ENCODE results near the gene TAS2R16. TPM values are rescaled to one million over a fixed set of nuclear protein-coding genes. Genes with fewer than 3 reads are reported as not detected.

TAS2R16 gene, protein sequence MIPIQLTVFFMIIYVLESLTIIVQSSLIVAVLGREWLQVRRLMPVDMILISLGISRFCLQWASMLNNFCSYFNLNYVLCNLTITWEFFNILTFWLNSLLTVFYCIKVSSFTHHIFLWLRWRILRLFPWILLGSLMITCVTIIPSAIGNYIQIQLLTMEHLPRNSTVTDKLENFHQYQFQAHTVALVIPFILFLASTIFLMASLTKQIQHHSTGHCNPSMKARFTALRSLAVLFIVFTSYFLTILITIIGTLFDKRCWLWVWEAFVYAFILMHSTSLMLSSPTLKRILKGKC
- total RNA-seq, result not detected

DNA sequence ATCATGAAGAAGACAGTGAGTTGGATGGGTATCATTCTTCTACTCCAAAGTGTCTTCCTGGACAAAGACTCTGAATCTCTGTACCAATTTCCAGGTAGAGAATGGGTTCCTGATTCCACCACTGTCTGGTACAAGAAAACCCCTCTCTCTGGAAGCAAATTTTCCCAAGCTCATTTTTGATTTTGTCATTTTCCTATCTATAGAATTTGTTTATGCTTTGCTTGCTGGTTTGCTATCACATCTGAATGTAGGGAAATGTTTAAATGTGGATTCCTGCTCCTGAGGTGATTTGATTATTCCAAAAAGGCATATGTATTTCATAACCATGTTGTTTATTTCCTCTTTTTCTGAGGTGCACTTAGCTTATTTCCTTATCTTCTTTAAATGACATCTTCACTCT is at the start of gene TAS2R16:
TSS of gene TAS2R16 (minus strand) at position 101 of the 400 bp plus-strand sequence. CDS start at position 35, 66 bp downstream.
- Mint-ChIP-seq H3K36me3 (ENCODE audit: insufficient read depth) (no peaks in the 10 kb centered on the region), H3K9me3 (peaks cover 17% of the 10 kb centered on the region)
- no peak for ATAC-seq

DNA sequence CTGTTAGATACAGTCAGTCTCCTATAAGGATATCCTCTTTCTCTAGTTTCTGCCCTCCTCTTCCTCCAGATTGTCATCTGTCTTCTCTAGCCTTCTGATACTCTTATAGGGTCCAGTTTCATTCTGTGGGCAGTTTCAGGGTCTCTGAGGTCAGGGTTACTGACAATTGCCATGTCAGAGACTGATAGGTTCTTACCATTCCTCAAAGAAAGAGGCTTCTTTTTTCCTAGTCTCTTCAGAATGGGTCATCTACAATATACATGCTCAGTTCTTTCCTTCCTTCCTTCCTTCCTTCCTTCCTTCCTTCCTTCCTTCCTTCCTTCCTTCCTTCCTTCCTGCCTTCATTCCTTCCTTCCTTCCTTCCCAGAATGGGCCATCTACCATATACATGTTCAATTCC is 48.1 kb upstream of the TAS2R16 start:
- no peaks in the 10 kb centered on the region for H3K27me3 Mint-ChIP-seq (ENCODE audit: low read depth)

More for the DNA sequence above, at the start of gene TAS2R16:
- DNase-seq, result no peak
- Mint-ChIP-seq H3K27me3 (ENCODE audit: low read depth) (no peaks in the 10 kb centered on the region), H3K4me3 (no peak within 1 kb of the TSS), H3K4me1 (ENCODE audit: low read depth) (no peaks in the 10 kb centered on the region)

DNA sequence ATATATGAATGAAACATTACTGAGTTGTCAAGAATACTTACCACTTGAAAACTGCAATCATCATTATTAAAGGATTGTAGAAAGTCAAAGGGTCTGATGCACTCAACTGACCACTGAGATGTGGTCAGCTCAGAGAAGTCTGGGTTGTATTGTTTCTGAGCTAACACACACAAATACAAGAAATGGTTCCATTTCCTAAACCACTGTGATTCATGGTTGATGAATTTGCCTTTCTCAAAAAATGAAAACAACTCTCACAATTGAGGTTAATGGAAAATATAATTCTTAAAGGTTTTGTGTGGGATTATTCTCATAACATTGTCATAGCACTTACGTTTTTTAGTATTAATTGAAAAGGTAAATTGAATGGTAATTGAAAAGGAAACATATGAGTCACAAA is 45.6 kb upstream of the TAS2R16 start:
- ATAC-seq, result no peak
- H3K4me1 Mint-ChIP-seq (ENCODE audit: low read depth), result no peaks in the 10 kb centered on the region
- H3K9me3 Mint-ChIP-seq, result peaks cover 6% of the 10 kb centered on the region
- H3K4me3 Mint-ChIP-seq, result no peak overlapping the region
- H3K36me3 Mint-ChIP-seq (ENCODE audit: insufficient read depth), result no peaks in the 10 kb centered on the region
- H3K27me3 Mint-ChIP-seq (ENCODE audit: low read depth), result no peaks in the 10 kb centered on the region
- no peak for DNase-seq

More for the DNA sequence above, 48.1 kb upstream of the TAS2R16 start:
- no peak for DNase-seq
- ATAC-seq, result no peak
- H3K9me3 Mint-ChIP-seq, result peaks cover 15% of the 10 kb centered on the region
- H3K36me3 Mint-ChIP-seq (ENCODE audit: insufficient read depth), result no peaks in the 10 kb centered on the region
- no peak overlapping the region for H3K4me3 Mint-ChIP-seq
- H3K4me1 Mint-ChIP-seq (ENCODE audit: low read depth), result no peaks in the 10 kb centered on the region

DNA sequence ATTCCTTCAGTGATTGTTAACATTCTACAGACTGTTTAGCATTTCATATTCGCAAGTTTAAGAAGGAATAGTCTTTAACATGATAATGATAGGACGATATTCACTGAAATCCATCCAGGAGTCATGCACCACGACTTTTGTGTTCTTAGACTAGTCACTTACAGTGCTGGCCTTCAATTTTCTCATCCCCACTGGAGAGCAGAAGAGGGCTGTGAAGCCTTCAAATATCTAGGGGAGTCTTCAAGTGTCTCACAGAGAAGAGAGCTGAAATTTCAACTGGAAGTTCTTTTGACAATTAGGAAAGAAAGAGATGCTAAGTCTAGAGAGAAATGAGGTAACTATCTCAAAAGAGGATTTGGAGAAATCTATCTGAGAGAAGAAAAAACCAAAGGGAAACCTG is 43.8 kb upstream of the TAS2R16 start:
- Mint-ChIP-seq H3K4me3 (no peak overlapping the region), H3K9me3 (peaks cover 3% of the 10 kb centered on the region), H3K27me3 (ENCODE audit: low read depth) (no peaks in the 10 kb centered on the region), H3K4me1 (ENCODE audit: low read depth) (no peaks in the 10 kb centered on the region), H3K36me3 (ENCODE audit: insufficient read depth) (no peaks in the 10 kb centered on the region)
- ATAC-seq (no peak), DNase-seq (no peak)

DNA sequence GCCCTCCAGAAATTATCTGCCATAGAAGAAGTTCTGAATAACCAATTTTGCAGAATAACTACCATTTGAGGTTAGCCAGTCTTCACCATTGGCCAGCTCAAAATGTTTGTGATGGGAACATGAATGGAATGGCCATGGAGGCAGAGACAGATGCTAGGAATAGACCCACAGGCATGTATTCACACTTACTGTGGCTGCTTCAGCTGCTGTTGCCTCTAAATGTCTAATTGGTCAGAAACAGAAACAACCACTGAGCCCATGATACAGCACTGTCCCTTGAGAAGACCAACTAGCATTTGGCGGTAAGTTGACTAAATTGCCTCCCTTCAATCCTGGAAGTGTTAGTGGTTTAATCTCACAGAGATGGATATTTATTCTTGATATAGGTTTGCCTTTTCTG is 38.6 kb upstream of the TAS2R16 start:
- Mint-ChIP-seq H3K4me1 (ENCODE audit: low read depth) (no peaks in the 10 kb centered on the region), H3K36me3 (ENCODE audit: insufficient read depth) (no peaks in the 10 kb centered on the region), H3K9me3 (peaks cover 12% of the 10 kb centered on the region), H3K27me3 (ENCODE audit: low read depth) (no peaks in the 10 kb centered on the region), H3K4me3 (no peak overlapping the region)
- DNase-seq (no peak), ATAC-seq (no peak)

DNA sequence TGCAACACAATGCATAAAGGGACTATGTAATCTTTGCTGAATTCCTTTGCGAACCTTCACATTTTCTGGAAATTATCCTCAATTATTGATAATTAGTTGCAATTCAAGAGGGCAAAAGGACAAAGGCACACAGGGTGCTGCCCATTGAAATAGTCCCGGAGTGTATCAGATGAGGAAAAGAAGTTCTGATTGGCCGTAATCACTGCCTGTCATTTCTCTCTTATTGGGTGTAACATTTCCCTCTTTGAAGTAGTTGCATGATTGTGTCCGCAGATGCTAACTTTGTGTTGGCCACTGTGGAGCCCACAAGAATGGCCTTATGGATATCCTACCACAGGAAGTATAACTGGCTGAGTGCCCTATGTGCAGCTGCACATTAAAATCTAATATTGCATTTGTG is 35.1 kb upstream of the TAS2R16 start:
- peaks cover 15% of the 10 kb centered on the region for H3K9me3 Mint-ChIP-seq
- no peaks in the 10 kb centered on the region for H3K36me3 Mint-ChIP-seq (ENCODE audit: insufficient read depth)
- DNase-seq, result no peak
- no peaks in the 10 kb centered on the region for H3K27me3 Mint-ChIP-seq (ENCODE audit: low read depth)
- no peak overlapping the region for H3K4me3 Mint-ChIP-seq
- ATAC-seq, result no peak
- no peaks in the 10 kb centered on the region for H3K4me1 Mint-ChIP-seq (ENCODE audit: low read depth)

DNA sequence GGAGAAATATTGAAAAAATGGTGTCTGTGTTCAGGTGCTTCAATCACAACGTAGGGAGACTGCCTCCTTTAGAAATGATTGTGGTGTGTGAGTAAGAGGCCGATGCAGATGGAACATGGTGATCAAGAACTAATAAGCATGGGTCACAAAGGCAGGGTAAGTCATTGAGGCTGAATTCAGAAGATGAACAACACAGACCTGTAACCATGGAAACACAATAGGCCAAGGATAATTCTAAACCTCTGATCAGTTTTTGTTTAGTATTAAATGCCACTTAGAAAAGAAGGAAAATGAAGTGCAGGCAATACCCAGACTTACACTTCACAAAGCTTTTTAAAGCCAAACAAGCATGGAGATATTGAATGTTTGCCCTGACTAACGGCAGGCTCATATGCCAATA is 32.8 kb upstream of the TAS2R16 start:
- DNase-seq (no peak), ATAC-seq (no peak)
- no peaks in the 10 kb centered on the region for H3K4me1 Mint-ChIP-seq (ENCODE audit: low read depth)
- H3K36me3 Mint-ChIP-seq (ENCODE audit: insufficient read depth), result no peaks in the 10 kb centered on the region
- no peak overlapping the region for H3K4me3 Mint-ChIP-seq
- peaks cover 10% of the 10 kb centered on the region for H3K9me3 Mint-ChIP-seq
- no peaks in the 10 kb centered on the region for H3K27me3 Mint-ChIP-seq (ENCODE audit: low read depth)

DNA sequence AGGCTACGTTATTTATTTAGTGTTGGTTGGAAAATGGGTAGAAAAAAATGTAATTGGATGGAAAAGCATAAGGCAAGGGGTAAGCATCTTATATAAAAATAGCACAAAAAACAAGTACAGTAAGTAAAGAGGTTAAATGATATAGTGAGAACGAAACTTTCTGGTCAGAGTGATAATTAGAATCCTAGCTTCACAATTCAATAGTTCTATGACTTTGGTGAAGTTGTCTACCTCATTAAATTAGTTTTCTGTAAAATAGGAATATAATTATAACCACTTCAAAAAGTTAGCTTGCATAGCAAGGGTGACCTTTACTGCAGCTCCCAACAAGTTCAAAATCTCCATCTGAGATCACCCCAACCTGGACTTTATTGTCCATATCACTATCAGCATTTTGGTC is 30.8 kb upstream of the TAS2R16 start:
- Mint-ChIP-seq H3K9me3 (peaks cover 14% of the 10 kb centered on the region), H3K27me3 (ENCODE audit: low read depth) (no peaks in the 10 kb centered on the region), H3K4me1 (ENCODE audit: low read depth) (no peaks in the 10 kb centered on the region), H3K4me3 (no peak overlapping the region), H3K36me3 (ENCODE audit: insufficient read depth) (no peaks in the 10 kb centered on the region)
- DNase-seq (no peak), ATAC-seq (no peak)

DNA sequence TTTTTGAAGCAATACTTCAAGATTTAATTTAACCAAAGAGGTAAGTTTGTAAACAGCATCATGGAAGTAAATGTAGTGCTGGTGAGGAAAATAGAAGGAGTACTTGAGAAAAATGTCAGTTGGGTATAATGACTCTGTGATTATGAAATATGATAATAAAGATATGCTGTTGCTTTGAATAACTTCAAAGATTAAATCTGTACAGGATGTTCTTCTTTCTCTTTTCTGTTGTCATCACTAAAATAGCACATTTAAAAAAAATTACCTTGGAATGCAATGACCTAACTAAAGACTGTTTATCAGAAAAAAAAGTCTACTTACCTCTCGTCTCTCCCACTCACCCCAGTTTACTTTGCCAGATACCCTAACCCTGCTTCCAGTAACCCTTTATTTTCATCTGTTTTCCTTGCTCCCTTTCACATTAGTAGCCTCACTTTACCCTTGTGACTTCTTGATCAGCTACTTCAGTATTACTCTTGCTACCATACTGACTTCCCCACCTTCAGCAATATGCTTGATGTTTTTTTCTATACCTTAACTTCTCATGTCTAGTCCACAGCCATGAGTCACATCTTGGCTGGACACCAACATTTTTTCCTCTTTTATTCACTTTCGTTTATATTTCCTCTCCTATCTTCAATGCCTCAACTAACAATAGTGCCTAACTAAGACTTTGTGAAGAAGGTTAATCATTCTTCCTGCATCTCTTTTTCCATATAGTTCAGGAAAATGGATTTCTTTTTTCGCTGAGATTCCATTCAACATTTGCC is 29.7 kb upstream of the TAS2R16 start:
- Mint-ChIP-seq H3K9me3 (peaks cover 20% of the 10 kb centered on the region), H3K4me1 (ENCODE audit: low read depth) (no peaks in the 10 kb centered on the region), H3K4me3 (no peak overlapping the region), H3K36me3 (ENCODE audit: insufficient read depth) (no peaks in the 10 kb centered on the region), H3K27me3 (ENCODE audit: low read depth) (no peaks in the 10 kb centered on the region)
- no peak for DNase-seq
- no peak for ATAC-seq

DNA sequence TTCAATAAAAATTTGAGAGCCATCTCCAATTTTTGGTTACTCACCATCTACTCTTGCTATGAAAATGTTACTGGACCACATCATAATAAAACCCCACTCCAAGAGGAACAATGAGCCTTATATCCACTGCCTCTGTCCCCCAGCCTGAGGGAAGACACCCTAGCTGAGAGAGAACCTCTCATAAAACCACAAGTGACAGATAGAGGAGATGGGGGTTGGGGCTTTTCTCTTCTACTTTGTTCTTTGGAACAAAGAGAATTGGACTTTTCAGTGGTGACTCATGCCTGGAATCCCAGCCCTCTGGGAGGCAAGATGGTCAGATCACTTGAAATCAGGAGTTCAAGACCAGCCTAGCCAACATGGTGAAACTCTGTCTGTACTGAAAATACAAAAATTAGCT is 27.6 kb upstream of the TAS2R16 start:
- H3K4me1 Mint-ChIP-seq (ENCODE audit: low read depth), result no peaks in the 10 kb centered on the region
- DNase-seq, result no peak
- H3K36me3 Mint-ChIP-seq (ENCODE audit: insufficient read depth), result no peaks in the 10 kb centered on the region
- ATAC-seq, result no peak
- no peaks in the 10 kb centered on the region for H3K27me3 Mint-ChIP-seq (ENCODE audit: low read depth)
- H3K9me3 Mint-ChIP-seq, result peaks cover 16% of the 10 kb centered on the region
- no peak overlapping the region for H3K4me3 Mint-ChIP-seq

DNA sequence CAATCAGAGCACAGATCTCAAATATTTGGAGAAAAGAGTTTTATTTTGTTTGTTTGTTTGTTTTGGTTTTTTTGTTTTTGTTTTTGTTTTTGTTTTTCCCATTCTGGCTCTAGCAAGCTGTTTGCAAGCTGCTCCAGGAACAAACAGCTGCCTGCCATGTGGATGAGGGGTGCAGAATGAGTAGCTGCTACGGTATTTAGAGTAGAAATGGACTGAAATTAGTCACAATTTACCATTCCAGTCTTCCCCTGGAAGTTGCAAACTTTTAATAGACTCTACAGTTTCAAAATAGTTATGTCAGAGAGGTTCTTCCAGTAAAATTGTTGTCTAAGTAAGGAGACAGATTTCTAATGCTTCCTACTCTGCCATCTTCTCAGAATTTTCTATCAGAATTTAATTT is 27.1 kb upstream of the TAS2R16 start:
- no peak for DNase-seq
- H3K4me1 Mint-ChIP-seq (ENCODE audit: low read depth), result no peaks in the 10 kb centered on the region
- peaks cover 14% of the 10 kb centered on the region for H3K9me3 Mint-ChIP-seq
- ATAC-seq, result no peak
- H3K36me3 Mint-ChIP-seq (ENCODE audit: insufficient read depth), result no peaks in the 10 kb centered on the region
- no peak overlapping the region for H3K4me3 Mint-ChIP-seq
- no peaks in the 10 kb centered on the region for H3K27me3 Mint-ChIP-seq (ENCODE audit: low read depth)

DNA sequence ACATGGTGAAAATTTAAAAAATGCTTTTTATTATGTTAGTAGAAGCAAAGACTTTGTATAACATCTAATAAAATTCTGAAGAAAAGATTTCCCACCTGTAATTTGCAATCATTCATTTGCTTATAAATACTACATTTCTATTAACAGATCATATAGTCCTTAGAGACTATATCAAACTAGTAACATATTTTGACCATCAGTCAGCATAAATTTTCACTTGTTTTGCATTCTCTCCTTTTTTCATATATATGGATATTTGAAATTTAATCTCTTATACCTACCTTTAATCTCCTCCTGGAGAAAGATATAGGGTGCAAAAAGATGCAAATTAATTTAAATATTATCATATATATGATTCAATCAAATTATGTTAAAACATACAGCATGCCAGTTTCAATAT is 16.9 kb upstream of the TAS2R16 start:
- H3K9me3 Mint-ChIP-seq, result peaks cover 36% of the 10 kb centered on the region
- ATAC-seq (no peak), DNase-seq (no peak)
- no peak overlapping the region for H3K4me3 Mint-ChIP-seq
- H3K4me1 Mint-ChIP-seq (ENCODE audit: low read depth), result no peaks in the 10 kb centered on the region
- no peaks in the 10 kb centered on the region for H3K36me3 Mint-ChIP-seq (ENCODE audit: insufficient read depth)
- no peaks in the 10 kb centered on the region for H3K27me3 Mint-ChIP-seq (ENCODE audit: low read depth)

DNA sequence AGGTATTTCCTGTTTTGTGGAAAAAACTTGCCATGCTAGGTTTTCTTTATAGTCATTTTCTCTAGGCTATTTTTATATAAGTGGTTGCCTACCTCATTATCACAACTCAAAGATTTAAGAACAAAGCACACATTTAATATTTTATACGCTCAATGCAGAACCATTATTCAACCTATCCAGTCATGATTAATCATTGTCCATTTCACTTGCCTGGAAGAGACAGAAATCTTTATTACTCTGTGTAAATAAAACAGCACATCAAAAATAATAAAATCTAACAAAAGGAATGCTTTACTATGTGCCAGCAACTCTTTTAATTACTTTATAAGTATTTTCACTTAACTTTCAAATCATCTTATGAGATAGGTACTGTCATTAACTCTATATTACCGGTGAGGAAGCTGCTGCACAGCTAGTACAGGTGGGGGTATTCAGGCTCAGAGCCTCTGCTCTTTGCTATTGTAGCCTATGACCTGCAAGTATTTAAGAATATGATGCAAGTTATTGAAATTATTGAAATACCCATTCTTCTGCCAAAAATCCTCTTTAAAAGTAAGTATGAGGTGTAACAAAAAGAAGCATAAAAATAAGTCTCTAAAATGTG is 16.4 kb upstream of the TAS2R16 start:
- Mint-ChIP-seq H3K9me3 (peaks cover 33% of the 10 kb centered on the region), H3K4me1 (ENCODE audit: low read depth) (no peaks in the 10 kb centered on the region), H3K27me3 (ENCODE audit: low read depth) (no peaks in the 10 kb centered on the region), H3K36me3 (ENCODE audit: insufficient read depth) (no peaks in the 10 kb centered on the region), H3K4me3 (no peak overlapping the region)
- DNase-seq (no peak), ATAC-seq (no peak)

DNA sequence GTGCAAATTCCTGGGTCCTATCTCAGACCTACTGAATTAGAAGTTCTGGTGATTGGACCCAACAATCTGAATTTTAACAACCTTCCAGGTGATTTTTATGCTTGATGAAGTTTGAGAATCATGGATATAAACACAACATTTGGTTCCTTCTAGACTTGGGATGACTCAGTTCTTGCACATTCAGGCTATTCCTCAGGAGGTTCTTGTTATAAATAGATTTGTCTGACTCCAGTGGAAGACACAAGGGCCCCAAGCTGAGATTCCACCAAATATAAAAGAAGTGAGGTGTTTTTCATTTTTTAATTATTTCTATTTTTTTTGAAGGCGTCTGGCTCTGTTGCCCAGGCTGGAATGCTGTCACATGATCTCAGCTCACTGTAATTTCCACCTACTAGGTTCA is 9.4 kb upstream of the TAS2R16 start:
- no peak overlapping the region for H3K4me3 Mint-ChIP-seq
- H3K4me1 Mint-ChIP-seq (ENCODE audit: low read depth), result no peaks in the 10 kb centered on the region
- H3K9me3 Mint-ChIP-seq, result peaks cover 8% of the 10 kb centered on the region
- H3K27me3 Mint-ChIP-seq (ENCODE audit: low read depth), result no peaks in the 10 kb centered on the region
- no peak for DNase-seq
- ATAC-seq, result no peak
- H3K36me3 Mint-ChIP-seq (ENCODE audit: insufficient read depth), result no peaks in the 10 kb centered on the region
